K562 (cell line): Measurements from ENCODE around the gene UBQLNL. TPM values are rescaled to one million over a fixed set of nuclear protein-coding genes. Genes with fewer than 3 reads are reported as not detected.

Experiments used
- ATAC-seq: fragments of 200-7000 bp; cut with Tn5 transposase; 3 replicates; pipeline ENCODE4 v1.9.1; 2020; ENCODE audit warnings: moderate library complexity
- BruUV-seq: library from RNA; stranded (reverse); fragments of 400-500 nt; replicated peaks from 2 replicates; lab custom pipeline; 2021; lab: Mats Ljungman, UMichigan
- CTCF ChIA-PET: fragments of 300-600 bp; formaldehyde crosslinking; extraction: SDS; loops from one replicate; lab custom pipeline; 2021; ENCODE audit warnings: low intra/inter-chr PET ratio; lab: Yijun Ruan, JAX
- POLR2A ChIA-PET: fragments of 300-600, 350-650 bp; sonication (Branson Sonifier 250); formaldehyde crosslinking; extraction: SDS; loops from one replicate; lab custom pipeline; 2021; ENCODE audit warnings: antibody characterized with exemption, inconsistent platforms; lab: Yijun Ruan, JAX
- DNase-seq, 4 experiments: peaks; one replicate each; pipeline versions ENCODE4 v3.0.0 to v3.0.0-alpha.2; 2011 to 2018; ENCODE audit warnings: low spot score in 3 of 4, mixed read lengths in 3 of 4; ENCODE audit errors: extremely low read depth in 1 of 4
- FAIRE-seq: peaks from 2 replicates; lab custom pipeline; 2011; peaks lifted over from hg19 to GRCh38; lab: Jason Lieb, UNC
- H2AFZ ChIP-seq: 2 replicates; pipeline ENCODE4 v1.6.0; 2011; ENCODE audit warnings: low read depth, low read length, control low read depth, inconsistent platforms
- H3K27ac ChIP-seq: fragments of 200-600 bp; 3 replicates; pipeline ENCODE4 v1.8.0; 2011; ENCODE audit warnings: low read depth, mild to moderate bottlenecking, control low read depth, inconsistent platforms, low read length, moderate library complexity, mixed read lengths; ENCODE audit errors: extremely low read depth
- H3K27me3 ChIP-seq, 2 experiments: fragments of 300-600 bp in 1 of 2; 2 replicates in 1 of 2; 3 replicates in 1 of 2; pipeline versions ENCODE4 v1.6.0 to v1.8.0; 2011; ENCODE audit warnings: inconsistent platforms in 2 of 2, low read length in 2 of 2, mild to moderate bottlenecking in 1 of 2, mixed read lengths in 1 of 2, moderate library complexity in 1 of 2; ENCODE audit not compliant: control insufficient read depth in 2 of 2, insufficient read depth in 2 of 2
- H3K36me3 ChIP-seq: fragments of 300-600 bp; 3 replicates; pipeline ENCODE4 v1.8.0; 2011; ENCODE audit warnings: mild to moderate bottlenecking, low read length, inconsistent platforms; ENCODE audit not compliant: control insufficient read depth, insufficient read depth
- H3K4me1 ChIP-seq, 2 experiments: fragments of 200-600 bp in 1 of 2; replicated peaks in 1 of 2; 2 replicates in 1 of 2; 3 replicates in 1 of 2; pipeline versions ENCODE4 v1.5.1 to v1.8.0; 2011; ENCODE audit warnings: inconsistent platforms in 2 of 2, low read length in 2 of 2, mild to moderate bottlenecking in 1 of 2, mixed read lengths in 1 of 2, moderate library complexity in 1 of 2; ENCODE audit not compliant: control insufficient read depth in 2 of 2, insufficient read depth in 2 of 2
- H3K4me2 ChIP-seq: 2 replicates; pipeline ENCODE4 v1.6.1; 2011; ENCODE audit warnings: low read length, control low read depth, inconsistent platforms, mixed read lengths; ENCODE audit not compliant: insufficient read depth
- H3K4me3 ChIP-seq: fragments of 200-600 bp; sonication (generic), shearing (Covaris generic); 2 replicates; pipeline ENCODE4 v1.5.1; 2016; ENCODE audit warnings: control low read depth, inconsistent platforms
- H3K79me2 ChIP-seq: fragments of 200-600 bp; 3 replicates; pipeline ENCODE4 v1.8.0; 2011; ENCODE audit warnings: low read length, inconsistent platforms; ENCODE audit not compliant: control insufficient read depth, insufficient read depth
- H3K9ac ChIP-seq, 2 experiments: 2 replicates each; pipeline versions ENCODE4 v1.6.0 to v1.6.1; 2011; ENCODE audit warnings: low read depth in 2 of 2, low read length in 2 of 2, control low read depth in 1 of 2, inconsistent platforms in 1 of 2, mild to moderate bottlenecking in 1 of 2, mixed read lengths in 1 of 2; ENCODE audit not compliant: insufficient read depth in 1 of 2
- H3K9me1 ChIP-seq: one replicate; pipeline ENCODE4 v1.6.0; 2011; ENCODE audit warnings: inconsistent platforms, mild to moderate bottlenecking, low read length, moderate library complexity; ENCODE audit not compliant: control insufficient read depth, insufficient read depth
- H3K9me3 ChIP-seq: replicated peaks from 2 replicates; pipeline ENCODE4 v1.5.1; 2011; ENCODE audit warnings: low read depth, low read length, inconsistent platforms; ENCODE audit not compliant: control insufficient read depth, insufficient read depth
- H4K20me1 ChIP-seq: replicated peaks from 2 replicates; pipeline ENCODE4 v1.6.1; 2011; ENCODE audit warnings: low read length, inconsistent platforms, mixed read lengths; ENCODE audit not compliant: control insufficient read depth, insufficient read depth
- ARID2 ChIP-seq: fragments of 450-650 bp; IDR thresholded peaks from 2 replicates; pipeline ENCODE4 v1.6.1; 2017; ENCODE audit warnings: antibody characterized with exemption, mild to moderate bottlenecking
- CBFA2T3 ChIP-seq: fragments of 450-650 bp; IDR thresholded peaks from 2 replicates; pipeline ENCODE4 v1.6.1; 2017
- E2F3 ChIP-seq: fragments of 250-450 bp; sonication (Bioruptor Pico); IDR thresholded peaks from 2 replicates; pipeline ENCODE4 v1.4.0; 2020; ENCODE audit warnings: mild to moderate bottlenecking
- HDAC2 ChIP-seq: fragments of 450-650 bp; IDR thresholded peaks from 2 replicates; pipeline ENCODE4 v1.6.1; 2016; ENCODE audit warnings: mild to moderate bottlenecking
- KDM1A ChIP-seq, 2 experiments: fragments of 450-650 bp; IDR thresholded peaks; 2 replicates each; pipeline ENCODE4 v1.6.1; 2016; ENCODE audit warnings: mild to moderate bottlenecking in 2 of 2
- MYC ChIP-seq, 2 experiments: fragments of 250-450 bp in 1 of 2; sonication (Bioruptor Pico) in 1 of 2; IDR thresholded peaks; 2 replicates each; pipeline versions ENCODE4 v1.5.1 to v1.6.1; 2012 to 2021; ENCODE audit warnings: low read depth in 2 of 2, borderline replicate concordance in 1 of 2, improper control_type of control experiment in 1 of 2, low read length in 1 of 2, mild to moderate bottlenecking in 1 of 2, moderate library complexity in 1 of 2
- ZNF766 ChIP-seq: fragments of 200-800 bp; sonication (Bioruptor generic); conservative IDR thresholded peaks from 2 replicates; pipeline ENCODE4 v1.6.1; 2016; ENCODE audit warnings: missing genetic modification characterization, missing compliant biosample characterization
- WGBS: fragments of 100-300 bp; shearing (Covaris generic); methylation state at CpG from one replicate; pipeline ENCODE4 v1.1.6; 2016; ENCODE audit warnings: low coverage, mixed read lengths; ENCODE audit not compliant: insufficient coverage; ENCODE audit errors: missing lambda C conversion rate; 5-methylcytosine and 5-hydroxymethylcytosine counted together
- in situ Hi-C: fragments of 300-500 bp; cut with MboI; formaldehyde crosslinking; loops from 4 replicates; pipeline ENCODE4 v1.15.0; 2018; ENCODE audit warnings: inconsistent platforms, mixed read lengths
- intact Hi-C: fragments of 100-400 bp; cut with micrococcal nuclease; formaldehyde crosslinking; loops from 2 replicates; pipeline ENCODE4 v1.14.2; 2022
- polyA plus RNA-seq, 8 experiments: library from polyadenylated mRNA; depleted of rRNA in 4 of 8; stranded (reverse) in 5 of 8; unstranded in 3 of 8; fragments of >200 nt; fragmentation: Nextera tagmentation in 2 of 8; fragmentation: Illumina TruSeq in 1 of 8; extraction: Ambion mirVana in 2 of 8; extraction: Trizol in 1 of 8; gene quantifications; 2 replicates each; pipeline versions ENCODE4 v1.2.1 to v1.2.3, GENCODE V29; 2011 to 2014; ENCODE audit warnings: inconsistent platforms in 1 of 8, missing spikeins in 1 of 8
- total RNA-seq, 7 experiments: library from RNA; depleted of rRNA in 6 of 7; stranded (reverse); fragments of >200 nt in 6 of 7; fragmentation: Illumina TruSeq in 2 of 7; extraction: Trizol in 2 of 7; gene quantifications; 2 replicates each; pipeline versions ENCODE4 v1.2.1 to v1.2.3, GENCODE V29; 2011 to 2021; ENCODE audit warnings: low replicate concordance in 1 of 7
- TF ChIP-seq, protein P1 (sequence below), 3 experiments: IDR thresholded peaks in 2 of 3; conservative IDR thresholded peaks in 1 of 3; 2 replicates each; pipeline ENCODE4 v1.5.1; 2011 to 2012; ENCODE audit warnings: low read length in 3 of 3, mild to moderate bottlenecking in 3 of 3, control low read depth in 2 of 3, improper control_type of control experiment in 1 of 3, inconsistent platforms in 1 of 3, low read depth in 1 of 3, mixed read lengths in 1 of 3, moderate library complexity in 1 of 3; ENCODE audit not compliant: insufficient read depth in 2 of 3
- TF ChIP-seq, protein P2 (sequence below): fragments of 250-450 bp; sonication (Bioruptor Pico); IDR thresholded peaks from 2 replicates; pipeline ENCODE4 v1.8.0; 2021; ENCODE audit warnings: moderate library complexity, mild to moderate bottlenecking, inconsistent platforms

UBQLNL gene
- total and polyA plus RNA-seq, 9 of the 15 experiments (the other 6 are each of a cell fraction or from before 2014, with no cell fraction given) = 0.07 to 0.27 (median 0.14) TPM

DNA sequence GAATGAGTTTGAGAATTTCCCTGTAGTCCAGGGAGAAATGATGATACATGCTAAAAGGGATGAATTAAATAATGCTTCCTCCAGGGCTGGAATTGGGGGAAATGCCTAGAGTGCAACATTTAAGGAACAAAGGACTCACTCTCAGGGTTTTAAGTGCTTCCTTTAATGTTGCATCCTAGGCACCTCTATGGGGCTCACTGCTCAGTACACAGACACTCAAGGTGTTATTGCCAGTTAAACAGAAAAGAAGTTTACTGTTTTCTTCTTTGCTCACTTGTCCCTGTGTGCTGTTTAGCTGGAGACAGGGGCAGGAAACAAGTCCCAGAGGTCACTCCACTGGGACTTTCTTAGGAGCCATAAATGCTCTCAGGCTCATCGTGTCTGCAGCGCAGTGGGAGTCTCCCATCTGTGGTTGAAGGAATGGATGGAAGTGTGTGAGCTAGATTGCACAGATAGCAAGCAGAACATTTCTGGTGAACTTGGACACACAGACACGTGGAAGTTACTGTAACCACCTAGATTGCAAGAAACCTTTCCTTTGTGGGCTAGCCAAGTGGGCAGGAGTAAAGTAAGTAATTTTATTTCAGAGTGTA lies 40.2 kb upstream of the UBQLNL start:
- CTCF ChIA-PET = no interaction called here
- Histone ChIP-seq H3K9me1 (no peaks in the 10 kb centered on the region), H3K4me3 (no peak overlapping the region), H3K27ac (no peak overlapping the region), H3K9ac (no peak overlapping the region), H4K20me1 (no peaks in the 10 kb centered on the region), H3K36me3 (no peaks in the 10 kb centered on the region), H3K79me2 (no peaks in the 10 kb centered on the region), H3K4me1 (peaks cover 0 to 8% of the 10 kb centered on the region in 2 experiments; a peak in 3 of 5 replicates), H3K27me3 (no peaks in the 10 kb centered on the region), H3K9me3 (no peaks in the 10 kb centered on the region), H3K4me2 (no peak overlapping the region), H2AFZ (peak overlapping the region; percentile 51)
- ATAC-seq (peak; percentile 61), DNase-seq (peak in 1 of 4 experiments; percentile 30), FAIRE-seq (no peak)
- BruUV-seq = no TSS peak
- POLR2A ChIA-PET = interaction anchor here (0.6 kb wide), 1 partner anchor 15 kb away, joined by 3 read pairs; no protein-coding TSS in a partner anchor
- TF ChIP-seq ZNF766 (CRISPR knock-in tag) (peak; percentile 80), E2F3 (CRISPR knock-in tag) (no peak), MYC (IDR thresholded peaks at IDR 0.05; ENCODE audit: low read depth, low read length) (0 out of 2 replicates have a peak, but pooled peaks have one; percentile 15), MYC (CRISPR knock-in tag; IDR thresholded peaks at IDR 0.05; ENCODE audit: borderline replicate concordance, low read depth) (no peak)
- 2% methylated on average over 3 of the region's 3 CpGs for WGBS
- intact Hi-C loops (loop anchor here (5.0 to 10.0 kb wide), 2 partner anchors 172 to 264 kb away; partner anchors contain the start of gene OR51M1), in situ Hi-C loops (no loop called here)

DNA sequence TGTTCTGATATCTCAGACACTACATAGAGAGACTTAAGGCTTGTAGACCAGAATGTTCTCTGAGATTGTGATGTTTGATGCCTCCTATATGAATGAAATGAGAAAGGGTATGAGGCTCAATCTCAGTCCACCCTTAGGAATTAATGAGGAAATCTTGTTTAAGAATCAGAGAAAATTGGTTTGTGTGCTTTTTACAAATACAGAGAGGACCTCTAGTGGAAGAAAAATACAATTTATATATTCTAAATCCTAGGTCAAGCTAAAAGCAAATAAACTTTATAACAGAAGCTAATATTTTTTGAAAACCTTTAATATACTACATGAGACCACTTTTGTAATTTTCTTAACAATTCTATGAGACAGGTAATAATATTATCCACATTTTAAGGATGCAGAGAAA lies 36.8 kb upstream of the UBQLNL start:
- H3K27ac ChIP-seq = no peak overlapping the region
- CTCF ChIA-PET = interaction anchor here (1.1 to 2.4 kb wide), 3 partner anchors 77 to 429 kb away, joined by 3 to 13 read pairs (median 3); no protein-coding TSS in a partner anchor
- BruUV-seq = no TSS peak
- H2AFZ ChIP-seq = no peak overlapping the region
- H3K9me1 ChIP-seq = no peaks in the 10 kb centered on the region
- H4K20me1 ChIP-seq = no peaks in the 10 kb centered on the region
- H3K4me2 ChIP-seq = no peak overlapping the region
- POLR2A ChIA-PET = interaction anchor here (0.6 kb wide), 1 partner anchor 49 kb away, joined by 3 read pairs; no protein-coding TSS in a partner anchor
- FAIRE-seq (no peak), ATAC-seq (no peak; the same call in 2 of the 3 replicates), DNase-seq (no peak)
- peaks cover 0 to 14% of the 10 kb centered on the region in 2 experiments; a peak in 3 of 5 replicates for H3K4me1 ChIP-seq
- H3K4me3 ChIP-seq = no peak overlapping the region
- no peak overlapping the region for H3K9ac ChIP-seq
- no peaks in the 10 kb centered on the region for H3K36me3 ChIP-seq
- H3K27me3 ChIP-seq = no peaks in the 10 kb centered on the region
- H3K79me2 ChIP-seq = no peaks in the 10 kb centered on the region
- intact Hi-C loops = loop anchor here (1.0 to 10.0 kb wide), 4 partner anchors 77 to 429 kb away; partner anchors contain the start of genes OR51M1 and OR51V1
- H3K9me3 ChIP-seq = no peaks in the 10 kb centered on the region
- in situ Hi-C loops = no loop called here
- TF ChIP-seq, protein P1, sequence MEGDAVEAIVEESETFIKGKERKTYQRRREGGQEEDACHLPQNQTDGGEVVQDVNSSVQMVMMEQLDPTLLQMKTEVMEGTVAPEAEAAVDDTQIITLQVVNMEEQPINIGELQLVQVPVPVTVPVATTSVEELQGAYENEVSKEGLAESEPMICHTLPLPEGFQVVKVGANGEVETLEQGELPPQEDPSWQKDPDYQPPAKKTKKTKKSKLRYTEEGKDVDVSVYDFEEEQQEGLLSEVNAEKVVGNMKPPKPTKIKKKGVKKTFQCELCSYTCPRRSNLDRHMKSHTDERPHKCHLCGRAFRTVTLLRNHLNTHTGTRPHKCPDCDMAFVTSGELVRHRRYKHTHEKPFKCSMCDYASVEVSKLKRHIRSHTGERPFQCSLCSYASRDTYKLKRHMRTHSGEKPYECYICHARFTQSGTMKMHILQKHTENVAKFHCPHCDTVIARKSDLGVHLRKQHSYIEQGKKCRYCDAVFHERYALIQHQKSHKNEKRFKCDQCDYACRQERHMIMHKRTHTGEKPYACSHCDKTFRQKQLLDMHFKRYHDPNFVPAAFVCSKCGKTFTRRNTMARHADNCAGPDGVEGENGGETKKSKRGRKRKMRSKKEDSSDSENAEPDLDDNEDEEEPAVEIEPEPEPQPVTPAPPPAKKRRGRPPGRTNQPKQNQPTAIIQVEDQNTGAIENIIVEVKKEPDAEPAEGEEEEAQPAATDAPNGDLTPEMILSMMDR (IDR thresholded peaks at IDR 0.05 in 2 of 3, conservative IDR thresholded peaks at IDR 0.05 in 1 of 3; ENCODE audit: insufficient read depth in 2 of 3, low read depth in 1 of 3, low read length in 3 of 3) = peak in 1 of 3 experiments; percentile 60; a peak in 2 of 6 replicates
- TF ChIP-seq ARID2 (no peak), KDM1A (IDR thresholded peaks at IDR 0.05) (0 out of 4 replicates have a peak, but pooled peaks of 1 of the 2 experiments have one; percentile 29), HDAC2 (0 out of 2 replicates have a peak, but pooled peaks have one; percentile 32), CBFA2T3 (no peak)
- TF ChIP-seq, protein P2, sequence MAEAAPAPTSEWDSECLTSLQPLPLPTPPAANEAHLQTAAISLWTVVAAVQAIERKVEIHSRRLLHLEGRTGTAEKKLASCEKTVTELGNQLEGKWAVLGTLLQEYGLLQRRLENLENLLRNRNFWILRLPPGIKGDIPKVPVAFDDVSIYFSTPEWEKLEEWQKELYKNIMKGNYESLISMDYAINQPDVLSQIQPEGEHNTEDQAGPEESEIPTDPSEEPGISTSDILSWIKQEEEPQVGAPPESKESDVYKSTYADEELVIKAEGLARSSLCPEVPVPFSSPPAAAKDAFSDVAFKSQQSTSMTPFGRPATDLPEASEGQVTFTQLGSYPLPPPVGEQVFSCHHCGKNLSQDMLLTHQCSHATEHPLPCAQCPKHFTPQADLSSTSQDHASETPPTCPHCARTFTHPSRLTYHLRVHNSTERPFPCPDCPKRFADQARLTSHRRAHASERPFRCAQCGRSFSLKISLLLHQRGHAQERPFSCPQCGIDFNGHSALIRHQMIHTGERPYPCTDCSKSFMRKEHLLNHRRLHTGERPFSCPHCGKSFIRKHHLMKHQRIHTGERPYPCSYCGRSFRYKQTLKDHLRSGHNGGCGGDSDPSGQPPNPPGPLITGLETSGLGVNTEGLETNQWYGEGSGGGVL (CRISPR knock-in tag) = no peak
